ENCODE data around the gene LGALS4.
"Not testable (repeated sequence)": the region's sequence is repeated elsewhere in the genome, so short reads cannot be mapped to it uniquely, and the experiment has no call there.

The LGALS4 gene

GRCh38 chr19:38812841-38813320, at the start of gene LGALS4:
Gene LGALS4, minus strand, starts transcription at chr19:38812945. Its CDS starts 59 bp downstream, at chr19:38812886.
- DNase-seq (ENCODE audit: low spot score), result no peak

DNA sequence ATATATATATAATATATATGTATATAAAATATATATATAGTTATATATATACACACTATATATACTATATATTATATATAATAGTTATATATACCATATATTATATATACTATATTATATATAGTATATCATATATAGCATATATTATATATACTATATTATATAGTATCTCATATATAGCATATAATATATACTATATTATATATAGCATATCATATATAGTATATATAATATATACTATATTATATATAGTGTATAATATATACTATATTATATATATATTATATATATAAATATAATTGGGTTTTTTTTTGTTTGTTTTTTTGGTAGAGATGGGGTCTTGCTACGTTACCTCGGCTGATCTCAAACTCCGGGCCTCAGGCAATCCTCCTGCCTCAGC, 48.6 kb upstream of the LGALS4 start:
- no peak for DNase-seq (ENCODE audit: low spot score)

DNA sequence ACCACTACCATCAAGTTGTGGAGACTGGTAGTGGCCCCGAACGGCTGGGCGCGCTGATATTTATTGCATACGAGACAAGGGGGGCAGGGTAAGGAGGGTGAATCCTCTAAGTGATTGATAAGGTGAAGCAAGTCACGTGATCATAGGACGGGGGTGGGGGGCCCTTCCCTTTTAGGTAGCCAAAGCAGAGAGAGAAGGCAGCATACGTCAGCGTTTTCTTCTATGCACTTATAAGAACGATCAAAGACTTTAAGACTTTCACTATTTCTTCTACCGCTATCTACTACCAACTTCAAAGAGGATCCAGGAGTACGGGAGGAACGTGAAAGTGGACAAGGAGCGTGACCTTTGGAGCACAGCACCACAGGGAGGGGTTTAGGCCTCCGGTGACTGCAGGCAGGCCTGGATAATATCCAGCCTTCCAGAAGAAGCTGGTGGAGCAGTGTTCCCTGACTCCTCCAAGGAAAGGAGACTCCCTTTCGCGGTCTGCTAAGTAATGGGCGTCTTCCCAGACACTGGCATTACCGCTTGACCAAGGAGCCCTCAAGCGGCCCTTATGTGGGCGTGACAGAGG, 47.0 kb upstream of the LGALS4 start:
- not testable (repeated sequence) for DNase-seq (ENCODE audit: low spot score)

DNA sequence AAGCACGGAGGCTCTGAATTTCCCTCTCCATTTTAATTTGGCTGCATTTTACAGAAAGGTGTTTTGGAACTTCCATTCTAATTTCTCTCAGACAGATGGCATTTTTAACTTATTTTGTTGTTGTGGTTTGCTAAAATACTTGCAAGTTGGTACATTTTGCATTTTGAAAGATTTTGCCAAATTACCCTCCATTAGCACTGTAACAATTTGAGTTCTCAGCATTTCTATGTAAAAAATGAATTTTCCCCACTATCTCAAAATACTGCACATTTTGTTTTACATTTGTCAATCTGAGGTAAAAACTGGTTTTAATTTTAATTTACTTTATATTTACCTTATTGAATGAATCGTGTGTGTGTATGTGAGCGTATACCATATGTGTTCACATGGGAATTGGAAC, 44.1 kb upstream of the LGALS4 start:
- DNase-seq (ENCODE audit: low spot score), result no peak

GRCh38 chr19:38855751-38856150, 43.0 kb upstream of the LGALS4 start:
- not testable (repeated sequence) for DNase-seq (ENCODE audit: low spot score)

- DNase-seq (ENCODE audit: low spot score), result not testable (repeated sequence)
Observed at GRCh38 chr19:38854961-38855360, 42.2 kb upstream of the LGALS4 start.

DNA sequence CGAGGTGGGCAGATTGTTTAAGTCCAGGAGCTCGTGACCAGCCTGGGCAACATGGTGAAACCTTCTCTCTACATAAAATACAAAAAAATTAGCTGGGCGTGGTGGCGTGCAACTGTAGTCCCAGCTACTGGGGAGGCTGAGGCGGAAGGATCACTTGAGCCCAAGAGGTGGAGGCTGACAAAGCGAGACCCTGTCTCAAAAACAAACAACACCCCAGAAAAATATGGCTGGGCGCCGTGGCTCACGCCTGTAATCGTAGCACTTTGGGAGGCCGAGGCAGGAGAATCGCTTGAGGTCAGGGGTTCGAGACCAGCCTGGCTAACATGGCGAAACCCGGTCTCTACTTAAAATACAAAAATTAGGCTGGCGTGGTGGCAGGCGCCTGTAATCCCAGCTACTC, 40.5 kb upstream of the LGALS4 start:
- DNase-seq (ENCODE audit: low spot score), result no peak

- peak; percentile 45 for DNase-seq (ENCODE audit: low spot score)
Observed at GRCh38 chr19:38852231-38853044, 39.7 kb upstream of the LGALS4 start.

- DNase-seq (ENCODE audit: low spot score), result peak; percentile 97
Observed at GRCh38 chr19:38851622-38852230, 39.0 kb upstream of the LGALS4 start.

DNA sequence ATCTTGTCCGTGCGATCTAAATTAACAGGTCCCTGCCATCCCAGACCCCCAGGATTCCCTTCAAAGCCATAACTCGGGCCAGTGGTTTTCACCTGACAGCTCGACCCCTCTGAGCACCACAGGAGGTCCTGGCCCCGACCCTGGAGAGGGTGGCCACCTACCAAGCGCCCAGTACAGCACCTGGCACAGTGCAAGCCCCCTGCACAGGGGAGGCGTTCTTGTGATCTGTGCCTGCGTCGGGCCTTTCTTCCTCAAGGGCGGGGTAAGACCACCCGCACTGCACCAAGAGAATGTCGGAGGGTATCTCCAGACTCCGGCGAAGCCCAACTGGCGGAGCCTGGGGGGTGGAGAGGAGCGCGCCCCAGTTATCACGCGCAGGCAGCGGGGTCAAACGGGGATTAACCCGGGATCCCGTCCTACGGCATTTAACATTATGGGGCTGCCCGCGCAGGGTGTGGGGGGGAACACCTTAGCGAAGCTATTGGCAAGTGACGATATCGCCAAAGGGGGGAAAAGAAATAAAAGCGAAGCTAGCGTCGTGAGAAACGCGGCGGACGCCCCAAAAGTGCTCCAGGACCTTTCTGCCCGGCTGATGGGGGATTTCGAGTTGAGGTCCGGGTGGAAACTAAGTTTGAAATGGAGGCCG, 38.4 kb upstream of the LGALS4 start:
- peak; percentile 13 for DNase-seq (ENCODE audit: low spot score)

DNA sequence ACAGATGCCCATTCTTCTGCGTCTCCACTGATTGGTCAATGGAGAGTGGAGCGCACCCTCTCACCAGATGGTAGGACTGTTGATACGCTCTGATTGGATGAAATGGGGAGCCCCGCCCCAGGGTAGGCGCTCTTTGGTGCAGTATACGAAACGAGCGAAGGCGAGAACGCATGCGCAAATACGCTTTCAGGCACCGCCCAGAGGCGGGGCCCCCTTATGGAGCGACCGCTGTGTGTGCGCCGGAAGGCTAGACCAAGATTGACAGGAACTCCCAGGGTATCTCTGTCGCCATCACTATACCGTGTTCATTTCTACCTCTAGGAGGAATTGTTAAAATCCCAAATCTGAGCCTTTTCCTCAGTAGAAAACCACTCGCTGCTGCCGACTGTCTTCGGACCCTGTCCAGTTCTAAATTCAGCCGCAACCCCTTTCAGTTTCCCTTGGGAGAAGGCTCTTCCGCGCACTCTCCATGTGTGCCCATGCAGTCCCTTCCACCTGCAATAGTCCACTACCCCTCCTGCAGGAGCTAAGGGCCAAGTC, 37.8 kb upstream of the LGALS4 start:
- DNase-seq (ENCODE audit: low spot score), result peak; percentile 100

DNA sequence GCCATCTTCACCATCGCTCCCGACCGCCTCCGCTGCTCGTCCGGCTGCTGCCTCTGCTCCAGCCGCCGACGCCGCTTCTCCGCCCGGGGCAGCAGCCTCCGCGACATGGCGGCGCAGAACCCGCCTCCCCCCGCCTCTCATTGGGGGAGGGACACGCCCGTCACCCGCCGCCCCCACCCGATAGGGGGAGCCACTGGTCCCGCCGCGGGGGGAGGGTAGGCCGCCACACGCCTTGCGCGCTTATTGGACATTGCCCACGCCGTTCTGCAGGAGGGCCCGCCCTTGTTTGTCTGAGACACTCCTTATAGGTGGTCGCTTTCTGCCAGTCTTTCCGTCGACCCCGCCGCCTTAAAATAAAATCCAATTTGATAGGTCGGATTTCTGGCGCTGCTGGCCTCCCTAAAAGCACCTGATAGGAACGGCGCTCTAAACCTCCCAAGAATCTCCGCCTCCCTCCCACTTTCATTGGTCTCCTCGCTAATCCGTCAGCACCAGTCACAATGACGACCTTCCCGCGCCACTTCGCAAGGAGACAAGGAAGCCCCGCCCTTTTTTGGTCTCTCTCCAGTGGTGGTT, 37.2 kb upstream of the LGALS4 start, which contains the start of gene HNRNPL:
Gene HNRNPL (minus strand): TSS at position 127 of the 576 bp plus-strand sequence. CDS start 20 bp downstream, at position 107.
- DNase-seq (ENCODE audit: low spot score), result no peak

DNA sequence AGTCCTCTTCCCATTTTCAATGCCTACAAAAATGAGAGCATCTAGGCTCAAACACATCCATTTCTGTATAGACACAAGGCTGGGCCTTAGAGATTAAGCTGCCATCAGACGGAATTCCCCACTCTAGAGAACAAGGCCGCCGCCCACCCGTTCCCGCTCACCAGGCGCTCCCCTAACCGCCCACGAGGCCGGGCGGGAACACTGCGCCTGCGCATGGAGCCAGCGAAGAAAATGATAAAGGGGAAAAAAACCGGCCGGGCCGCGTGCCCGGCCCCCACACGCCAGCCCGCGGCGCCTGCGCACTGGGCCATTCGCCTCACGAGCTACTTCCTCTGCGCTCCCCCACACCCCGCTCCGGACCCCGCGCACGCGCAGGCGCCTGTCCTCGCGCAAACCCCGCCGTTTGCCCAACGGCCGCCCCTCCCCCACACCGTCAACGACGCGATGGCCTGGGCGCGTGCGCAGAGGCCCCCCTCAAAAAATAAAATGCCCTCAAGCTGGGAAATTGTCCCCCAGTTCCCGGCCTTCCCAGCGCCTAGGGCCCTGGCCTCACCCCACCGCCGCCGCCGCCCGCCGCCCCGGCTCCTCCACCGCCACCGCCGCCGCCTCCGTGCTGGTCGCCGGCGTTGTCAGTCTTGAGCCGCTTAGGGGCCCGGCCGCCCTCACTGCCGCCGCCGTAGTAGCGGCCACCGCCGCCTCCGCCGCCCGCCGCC, 36.6 kb upstream of the LGALS4 start:
- DNase-seq (ENCODE audit: low spot score), result peak; percentile 89

DNA sequence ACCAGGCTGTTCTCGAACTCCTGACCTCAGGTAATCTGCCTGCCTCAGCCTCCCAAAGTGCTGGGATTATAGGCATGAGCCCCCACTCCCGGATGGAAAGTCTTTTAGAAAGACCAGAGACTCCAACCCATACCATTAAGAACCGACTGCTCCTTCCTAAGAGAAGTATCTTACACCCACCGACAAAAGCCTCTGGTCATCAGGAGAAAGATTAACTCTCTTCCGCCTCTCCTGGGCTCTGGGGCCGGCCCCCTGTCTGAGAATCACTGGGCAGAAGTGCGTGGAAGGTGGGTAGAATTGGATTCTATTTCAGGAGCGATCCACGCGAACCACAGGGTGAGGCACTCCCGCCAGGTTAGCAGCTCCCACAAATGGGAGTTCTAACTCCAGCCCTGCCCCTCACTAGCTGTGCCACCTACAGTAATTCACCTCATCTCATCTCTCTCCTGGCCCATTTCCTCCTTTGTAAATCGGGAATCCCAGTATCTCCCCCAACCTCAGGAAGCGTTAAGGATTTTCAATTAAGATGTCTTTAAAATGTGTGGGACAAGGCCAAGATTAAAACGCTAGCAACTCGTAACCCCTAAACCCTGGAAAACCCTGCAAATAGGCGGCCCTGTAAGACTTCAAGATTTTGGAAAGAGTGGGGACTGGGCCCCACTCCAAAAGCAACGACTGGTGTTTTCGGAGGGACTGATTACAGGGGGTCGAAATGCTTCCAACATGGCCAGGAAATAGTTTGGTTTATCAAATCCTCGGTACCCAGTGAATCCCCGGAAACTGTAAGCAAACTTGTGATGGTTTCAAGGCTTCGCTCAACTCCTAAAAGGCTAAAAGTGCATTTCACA, 35.8 kb upstream of the LGALS4 start:
- DNase-seq (ENCODE audit: low spot score), result no peak

DNA sequence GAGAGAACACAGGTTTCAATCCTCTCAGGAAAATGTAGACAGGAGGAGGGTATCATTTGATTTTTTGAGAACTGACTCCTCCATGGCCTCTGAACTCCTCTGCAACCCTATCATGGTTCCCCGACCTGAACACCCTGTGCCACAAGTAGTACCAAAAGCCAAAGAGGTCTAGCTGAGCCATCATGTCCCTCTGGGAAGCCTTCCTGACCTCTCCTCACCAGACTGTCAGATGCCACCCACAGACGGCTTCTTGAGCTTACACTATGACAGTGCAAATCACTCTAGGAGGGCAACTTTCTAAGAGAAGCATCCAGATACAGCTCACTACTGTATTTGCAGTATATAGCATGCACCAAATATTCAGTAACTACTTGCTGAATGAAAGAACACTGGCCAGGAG, 33.4 kb upstream of the LGALS4 start:
- DNase-seq (ENCODE audit: low spot score), result no peak

DNA sequence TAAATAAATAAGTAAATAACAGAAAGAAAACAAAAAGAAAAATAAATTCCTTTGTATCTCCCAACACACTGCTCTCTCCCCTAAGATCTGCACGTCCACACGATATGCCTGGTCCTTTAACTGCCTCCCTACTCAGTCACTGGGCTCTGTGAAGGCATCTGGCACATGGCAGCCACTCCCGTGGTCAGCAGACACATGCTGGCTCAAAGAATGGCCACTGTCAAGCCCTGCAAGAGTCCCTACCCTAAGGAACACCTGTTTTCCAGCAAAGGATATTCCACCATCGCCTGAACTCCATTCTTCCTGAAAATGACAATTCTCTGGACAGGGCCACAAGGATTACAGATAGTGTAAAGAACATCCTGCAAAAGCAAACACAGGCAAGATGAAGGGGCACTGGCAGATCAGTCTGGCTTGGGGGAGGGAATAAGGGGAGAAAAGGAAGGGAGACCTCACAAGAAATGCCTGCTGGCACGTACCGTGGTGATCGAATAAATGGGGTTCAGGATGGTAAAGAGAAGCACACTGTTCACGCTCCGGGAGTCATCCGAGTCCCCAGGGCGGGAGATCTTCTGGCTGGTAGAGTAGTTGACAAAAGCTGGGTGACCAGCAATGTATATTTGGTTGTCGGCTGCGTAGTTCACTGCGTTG, 32.8 kb upstream of the LGALS4 start:
- no peak for DNase-seq (ENCODE audit: low spot score)

GRCh38 chr19:38844093-38844686, 31.4 kb upstream of the LGALS4 start:
- DNase-seq (ENCODE audit: low spot score), result no peak

GRCh38 chr19:38843175-38843758, 30.5 kb upstream of the LGALS4 start:
- DNase-seq (ENCODE audit: low spot score), result no peak
